NT2/D1 (cell line): ENCODE data around the gene ATP8B4.

Experiments
- DNase-seq: peaks from one replicate; pipeline ENCODE4 v3.0.0-alpha.2; 2011; ENCODE audit warnings: low read depth, low spot score
- H3K27me3 ChIP-seq: 2 replicates; pipeline ENCODE4 v1.6.0; 2011; ENCODE audit warnings: mild to moderate bottlenecking; ENCODE audit not compliant: insufficient read length, insufficient read depth
- H3K36me3 ChIP-seq: 2 replicates; pipeline ENCODE4 v1.6.1; 2011; ENCODE audit warnings: mild to moderate bottlenecking, low read length, mixed read lengths; ENCODE audit not compliant: insufficient read depth, insufficient read length
- H3K4me1 ChIP-seq: 2 replicates; pipeline ENCODE4 v1.5.1; 2011; ENCODE audit not compliant: insufficient read depth, insufficient read length
- H3K4me3 ChIP-seq: 2 replicates; pipeline ENCODE4 v1.5.1; 2011; ENCODE audit warnings: low read depth; ENCODE audit not compliant: insufficient read length
- H3K9ac ChIP-seq: 2 replicates; pipeline ENCODE4 v1.6.0; 2011; ENCODE audit warnings: low read depth; ENCODE audit not compliant: insufficient read length
- H3K9me3 ChIP-seq: 2 replicates; pipeline ENCODE4 v1.5.1; 2011; ENCODE audit warnings: mild to moderate bottlenecking, low read length; ENCODE audit not compliant: insufficient read depth
- SUZ12 ChIP-seq: IDR thresholded peaks from 2 replicates; pipeline ENCODE4 v1.6.1; 2011; ENCODE audit not compliant: insufficient read length, insufficient read depth; ENCODE audit errors: extremely low read depth
- YY1 ChIP-seq: IDR thresholded peaks from 2 replicates; pipeline ENCODE4 v1.6.1; 2011; ENCODE audit not compliant: insufficient read length, insufficient read depth
- ZNF274 ChIP-seq: IDR thresholded peaks from 2 replicates; pipeline ENCODE4 v1.6.1; 2011; ENCODE audit warnings: mild to moderate bottlenecking, low read depth, low read length

The ATP8B4 gene

GRCh38 chr15:50146632-50147031 lies 27.6 kb upstream of the ATP8B4 start:
- TF ChIP-seq ZNF274 (no peak), YY1 (no peak), SUZ12 (no peak)
- Histone ChIP-seq H3K27me3 (no peaks in the 10 kb centered on the region), H3K4me3 (no peak overlapping the region), H3K36me3 (no peaks in the 10 kb centered on the region), H3K9me3 (no peaks in the 10 kb centered on the region), H3K9ac (no peak overlapping the region), H3K4me1 (no peaks in the 10 kb centered on the region)
- DNase-seq = no peak

DNA sequence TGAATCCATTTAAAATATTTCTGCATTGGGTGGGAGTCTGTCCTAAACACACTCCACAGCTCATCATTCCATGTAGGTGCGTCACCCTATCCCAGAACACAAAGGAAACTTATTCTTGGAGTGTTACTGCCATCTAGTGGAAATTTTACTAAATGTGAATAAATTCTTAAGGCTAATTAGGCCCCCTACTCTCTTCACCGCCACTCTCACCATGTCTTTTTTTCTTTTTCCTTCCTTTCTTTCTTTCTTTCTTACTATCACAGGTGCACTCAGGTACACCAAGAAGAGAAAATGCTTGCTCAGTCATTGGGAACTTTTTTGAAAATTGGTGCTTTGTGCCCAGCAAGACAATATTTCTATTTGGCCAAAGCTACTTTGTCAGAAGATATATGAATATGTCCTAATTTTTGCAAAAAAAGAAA lies 26.4 kb upstream of the ATP8B4 start:
- no peak for TF ChIP-seq ZNF274
- no peak for TF ChIP-seq YY1
- no peak for TF ChIP-seq SUZ12
- no peaks in the 10 kb centered on the region for H3K27me3 ChIP-seq
- no peaks in the 10 kb centered on the region for H3K4me1 ChIP-seq
- no peaks in the 10 kb centered on the region for H3K36me3 ChIP-seq
- no peak overlapping the region for H3K4me3 ChIP-seq
- H3K9me3 ChIP-seq = no peaks in the 10 kb centered on the region
- DNase-seq = peak; percentile 47
- no peak overlapping the region for H3K9ac ChIP-seq

DNA sequence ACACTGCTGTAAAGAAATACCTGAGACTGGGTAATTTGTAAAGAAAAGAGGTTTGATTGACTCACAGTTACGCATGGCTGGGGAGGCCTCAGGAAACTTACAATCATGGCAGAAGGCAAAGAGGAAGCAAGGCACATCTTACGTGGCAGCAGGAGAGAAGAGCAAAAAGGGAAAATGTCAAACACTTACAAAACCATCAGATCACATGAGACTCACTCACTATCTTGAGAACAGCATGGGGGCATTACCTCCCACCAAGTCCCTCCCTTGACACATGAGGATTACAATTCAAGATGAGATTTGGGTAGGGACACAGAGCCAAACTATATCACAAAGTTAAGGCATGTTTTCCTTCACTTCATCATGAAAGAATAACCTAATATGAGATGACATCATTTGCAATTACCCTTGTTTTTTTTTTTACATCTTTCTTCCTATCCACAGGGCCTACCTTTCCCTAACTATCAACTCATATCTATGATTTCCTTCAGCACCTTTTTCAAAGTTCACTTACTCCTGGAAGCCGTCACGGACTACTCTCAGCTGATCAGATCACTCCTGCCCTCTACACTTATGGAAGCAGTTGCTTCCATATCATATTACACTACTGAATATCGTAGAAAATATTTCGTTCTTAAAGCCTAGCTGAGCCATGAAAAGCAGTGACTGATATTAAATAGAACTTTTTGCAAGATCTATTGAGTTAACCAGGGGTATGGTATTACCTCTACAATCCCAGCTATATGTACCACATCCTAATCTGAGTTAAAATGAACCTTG lies 25.5 kb upstream of the ATP8B4 start:
- DNase-seq = no peak
- no peaks in the 10 kb centered on the region for H3K9me3 ChIP-seq
- no peaks in the 10 kb centered on the region for H3K4me1 ChIP-seq
- no peak overlapping the region for H3K4me3 ChIP-seq
- H3K9ac ChIP-seq = no peak overlapping the region
- H3K36me3 ChIP-seq = no peaks in the 10 kb centered on the region
- H3K27me3 ChIP-seq = no peaks in the 10 kb centered on the region
- TF ChIP-seq ZNF274 = no peak

DNA sequence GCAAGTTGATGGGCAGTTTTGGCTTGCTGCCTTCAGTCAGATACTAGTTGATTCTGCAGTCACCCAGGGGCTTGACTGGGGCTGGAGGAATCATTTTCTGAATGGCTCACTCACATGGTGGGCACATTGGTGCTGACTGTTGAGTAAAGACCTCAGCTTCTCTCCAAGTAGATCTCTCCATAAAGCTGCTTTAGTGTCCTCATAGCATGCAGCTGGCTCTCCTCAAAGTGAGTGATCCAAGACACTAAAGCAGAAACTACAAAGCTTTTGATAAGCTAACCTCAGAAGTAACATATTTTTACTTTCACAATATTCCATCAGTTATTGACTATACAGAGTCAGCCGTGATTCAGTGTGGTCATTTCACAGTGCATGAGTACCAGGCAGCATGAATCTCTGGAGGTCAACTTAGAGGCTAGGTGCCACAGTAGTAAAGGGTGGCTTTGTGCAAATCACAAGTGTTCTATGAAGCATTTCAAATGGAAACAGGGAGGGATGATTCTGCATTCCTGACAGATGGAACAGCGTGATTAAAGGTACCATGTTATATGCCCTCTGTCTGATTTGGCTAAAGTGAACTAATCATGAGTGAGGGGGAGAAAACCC lies 24.3 kb upstream of the ATP8B4 start:
- Histone ChIP-seq H3K9me3 (no peaks in the 10 kb centered on the region), H3K4me3 (no peak overlapping the region), H3K36me3 (no peaks in the 10 kb centered on the region)

GRCh38 chr15:50141856-50142255 lies 22.8 kb upstream of the ATP8B4 start:
- no peak for DNase-seq
- no peak overlapping the region for H3K9ac ChIP-seq
- TF ChIP-seq SUZ12 = no peak
- no peaks in the 10 kb centered on the region for H3K27me3 ChIP-seq
- H3K9me3 ChIP-seq = no peaks in the 10 kb centered on the region
- no peaks in the 10 kb centered on the region for H3K4me1 ChIP-seq
- H3K36me3 ChIP-seq = no peaks in the 10 kb centered on the region
- H3K4me3 ChIP-seq = no peak overlapping the region

More for the DNA sequence above, 24.3 kb upstream of the ATP8B4 start:
- Histone ChIP-seq H3K4me1 (no peaks in the 10 kb centered on the region), H3K9ac (no peak overlapping the region), H3K27me3 (no peaks in the 10 kb centered on the region)
- no peak for TF ChIP-seq YY1
- no peak for TF ChIP-seq ZNF274
- no peak for TF ChIP-seq SUZ12
- DNase-seq = no peak

DNA sequence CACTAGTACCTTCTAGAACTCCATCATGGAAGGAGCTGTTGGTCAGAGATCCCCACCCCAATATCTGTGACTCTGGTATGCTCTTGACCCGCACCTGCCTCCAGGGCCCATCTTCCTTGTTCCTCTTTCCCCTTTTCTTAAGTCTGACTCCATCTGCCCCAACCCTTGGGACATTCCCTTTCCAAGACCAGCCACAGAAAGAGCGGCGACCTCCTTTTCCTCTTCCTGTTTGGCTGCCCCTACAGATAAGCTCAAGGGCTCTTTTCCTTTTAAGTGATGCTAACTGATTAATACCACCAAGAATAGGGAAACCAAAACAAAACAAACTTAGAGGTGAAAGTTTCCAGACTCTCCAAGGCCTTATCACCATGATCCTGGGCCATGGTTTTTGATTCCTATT lies 21.9 kb upstream of the ATP8B4 start:
- H3K4me3 ChIP-seq = no peak overlapping the region
- no peak for TF ChIP-seq YY1
- no peak for TF ChIP-seq ZNF274
- no peak for TF ChIP-seq SUZ12
- no peak for DNase-seq
- no peaks in the 10 kb centered on the region for H3K4me1 ChIP-seq
- no peaks in the 10 kb centered on the region for H3K9me3 ChIP-seq
- no peaks in the 10 kb centered on the region for H3K36me3 ChIP-seq
- H3K9ac ChIP-seq = no peak overlapping the region
- H3K27me3 ChIP-seq = no peaks in the 10 kb centered on the region

- H3K27me3 ChIP-seq = no peaks in the 10 kb centered on the region
- no peaks in the 10 kb centered on the region for H3K36me3 ChIP-seq
- no peaks in the 10 kb centered on the region for H3K9me3 ChIP-seq
- TF ChIP-seq SUZ12 = no peak
- no peak for TF ChIP-seq YY1
- TF ChIP-seq ZNF274 = no peak
- H3K4me1 ChIP-seq = no peaks in the 10 kb centered on the region
- no peak for DNase-seq
- no peak overlapping the region for H3K9ac ChIP-seq
- H3K4me3 ChIP-seq = no peak overlapping the region
These were observed 21.1 kb upstream of the ATP8B4 start for GRCh38 chr15:50140098-50140497.
